SK-N-MC (cell line): Measurements from ENCODE around the gene ROPN1L.

Source experiments
- EZH2 ChIP-seq: fragments of 200-600 bp; sonication (generic); IDR thresholded peaks from one replicate; pipeline ENCODE4 v1.6.1; 2017; ENCODE audit warnings: antibody characterized with exemption
- POLR2AphosphoS5 ChIP-seq: IDR thresholded peaks from 2 replicates; pipeline ENCODE4 v1.6.1; 2012; ENCODE audit warnings: mild to moderate bottlenecking, low read depth, low read length, borderline replicate concordance

- TF ChIP-seq EZH2: no peak
- TF ChIP-seq POLR2AphosphoS5: no peak
Measured at GRCh38 chr5:10451137-10451824, 9.6 kb downstream of the ROPN1L start.
